Coronary artery (tissue), 2 donors: ENCODE measurements around the gene APC2.

Source experiments
- DNase-seq: peaks from one replicate; pipeline ENCODE4 v3.0.0-alpha.2; 2017; ENCODE audit warnings: low spot score
- H3K27ac ChIP-seq, 2 donors: fragments of 200-600 bp; sonication (generic); one replicate each; pipeline ENCODE4 v1.5.1; 2016 to 2019
- H3K4me3 ChIP-seq: fragments of 200-600 bp; sonication (generic); 2 replicates; pipeline ENCODE4 v1.5.1; 2016; ENCODE audit warnings: mild to moderate bottlenecking, moderate library complexity
- TF ChIP-seq, protein P1 (sequence below): fragments of 200-600 bp; sonication (generic); IDR thresholded peaks from one replicate; pipeline ENCODE4 v1.5.1; 2019; ENCODE audit warnings: antibody characterized with exemption

Gene APC2

DNA sequence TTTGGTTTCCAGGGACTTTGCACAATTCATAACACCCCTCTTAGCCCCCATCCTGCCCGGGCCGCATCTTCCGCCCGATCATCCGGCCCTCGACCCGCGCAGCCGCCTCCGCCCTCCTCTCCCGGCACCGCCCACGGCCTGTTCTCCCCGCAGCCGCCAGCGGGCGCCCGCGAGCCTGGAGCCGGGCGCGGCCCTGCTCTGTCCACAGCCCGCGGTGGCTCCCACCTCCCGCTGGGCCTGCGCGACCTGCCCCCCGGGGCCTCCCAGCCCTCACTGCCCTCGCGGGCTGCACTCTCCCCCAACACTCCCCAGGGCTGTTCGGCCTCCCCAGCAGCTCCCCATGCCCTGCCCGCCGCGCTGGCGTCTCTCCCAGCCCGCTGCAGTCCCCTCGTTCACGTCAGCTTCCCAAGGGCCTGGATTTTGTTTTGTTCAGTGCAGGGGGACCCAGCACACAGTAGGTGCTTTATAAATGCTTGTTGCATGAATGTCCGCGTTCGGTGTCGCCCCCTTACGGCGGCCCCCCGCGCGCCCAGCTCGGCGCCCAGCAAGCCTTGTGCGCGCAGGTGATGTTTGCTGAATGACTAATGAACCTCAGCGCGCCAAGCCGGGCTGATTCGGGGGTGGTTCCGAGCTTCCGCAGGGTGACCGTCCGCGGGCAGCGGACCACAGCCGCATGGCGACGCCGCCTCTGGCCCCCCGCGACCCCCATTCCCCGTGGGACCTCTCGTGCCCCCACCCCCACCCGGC, 4.6 kb upstream of the APC2 start:
- DNase-seq = no peak
- peak overlapping the region; percentile 63 for H3K4me3 ChIP-seq
- TF ChIP-seq, protein P1, sequence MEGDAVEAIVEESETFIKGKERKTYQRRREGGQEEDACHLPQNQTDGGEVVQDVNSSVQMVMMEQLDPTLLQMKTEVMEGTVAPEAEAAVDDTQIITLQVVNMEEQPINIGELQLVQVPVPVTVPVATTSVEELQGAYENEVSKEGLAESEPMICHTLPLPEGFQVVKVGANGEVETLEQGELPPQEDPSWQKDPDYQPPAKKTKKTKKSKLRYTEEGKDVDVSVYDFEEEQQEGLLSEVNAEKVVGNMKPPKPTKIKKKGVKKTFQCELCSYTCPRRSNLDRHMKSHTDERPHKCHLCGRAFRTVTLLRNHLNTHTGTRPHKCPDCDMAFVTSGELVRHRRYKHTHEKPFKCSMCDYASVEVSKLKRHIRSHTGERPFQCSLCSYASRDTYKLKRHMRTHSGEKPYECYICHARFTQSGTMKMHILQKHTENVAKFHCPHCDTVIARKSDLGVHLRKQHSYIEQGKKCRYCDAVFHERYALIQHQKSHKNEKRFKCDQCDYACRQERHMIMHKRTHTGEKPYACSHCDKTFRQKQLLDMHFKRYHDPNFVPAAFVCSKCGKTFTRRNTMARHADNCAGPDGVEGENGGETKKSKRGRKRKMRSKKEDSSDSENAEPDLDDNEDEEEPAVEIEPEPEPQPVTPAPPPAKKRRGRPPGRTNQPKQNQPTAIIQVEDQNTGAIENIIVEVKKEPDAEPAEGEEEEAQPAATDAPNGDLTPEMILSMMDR = peak; percentile 93
- H3K27ac ChIP-seq = no peak overlapping the region

DNA sequence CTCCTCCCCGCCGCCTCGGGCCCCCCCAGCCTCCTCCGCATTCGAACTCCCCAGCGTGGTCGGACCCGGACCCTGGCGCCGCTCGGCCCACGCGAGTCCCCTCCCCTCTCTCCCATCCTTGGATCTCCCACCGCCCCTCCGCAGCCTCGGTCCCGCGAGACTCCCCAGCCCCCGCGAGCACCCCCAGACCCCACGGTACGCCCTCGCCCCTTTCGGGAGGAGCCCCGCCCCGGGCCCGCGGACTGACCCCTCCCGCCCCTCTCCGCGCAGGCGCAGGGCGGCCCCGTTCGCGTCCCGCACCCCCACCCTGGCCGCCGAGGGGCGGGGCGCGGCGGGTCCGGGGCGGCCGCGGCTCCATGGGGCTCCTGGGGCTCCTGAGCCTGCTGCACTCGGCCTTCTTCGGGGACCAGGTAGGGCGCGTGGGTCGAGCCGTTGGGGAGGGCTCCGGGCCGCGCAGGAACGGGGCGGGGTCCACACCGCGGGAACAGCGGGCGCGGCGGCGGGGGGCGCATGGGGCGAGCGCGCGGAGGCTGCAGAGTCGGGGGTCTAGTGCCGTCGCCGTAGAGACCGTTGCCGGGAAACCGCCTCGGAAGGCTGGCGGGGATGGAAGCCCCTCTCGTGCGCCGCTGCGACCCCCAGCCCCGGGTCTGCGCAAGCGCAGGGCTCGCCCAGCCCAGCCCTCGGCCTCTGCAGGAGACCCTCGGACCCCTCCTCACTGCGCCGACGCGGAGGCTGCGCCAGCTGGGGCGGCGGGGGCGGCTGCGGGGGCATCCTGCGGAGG, 3.8 kb upstream of the APC2 start:
- no peak overlapping the region for H3K27ac ChIP-seq
- TF ChIP-seq, protein P1 = no peak
- H3K4me3 ChIP-seq = peak overlapping the region; percentile 63
- DNase-seq = no peak

DNA sequence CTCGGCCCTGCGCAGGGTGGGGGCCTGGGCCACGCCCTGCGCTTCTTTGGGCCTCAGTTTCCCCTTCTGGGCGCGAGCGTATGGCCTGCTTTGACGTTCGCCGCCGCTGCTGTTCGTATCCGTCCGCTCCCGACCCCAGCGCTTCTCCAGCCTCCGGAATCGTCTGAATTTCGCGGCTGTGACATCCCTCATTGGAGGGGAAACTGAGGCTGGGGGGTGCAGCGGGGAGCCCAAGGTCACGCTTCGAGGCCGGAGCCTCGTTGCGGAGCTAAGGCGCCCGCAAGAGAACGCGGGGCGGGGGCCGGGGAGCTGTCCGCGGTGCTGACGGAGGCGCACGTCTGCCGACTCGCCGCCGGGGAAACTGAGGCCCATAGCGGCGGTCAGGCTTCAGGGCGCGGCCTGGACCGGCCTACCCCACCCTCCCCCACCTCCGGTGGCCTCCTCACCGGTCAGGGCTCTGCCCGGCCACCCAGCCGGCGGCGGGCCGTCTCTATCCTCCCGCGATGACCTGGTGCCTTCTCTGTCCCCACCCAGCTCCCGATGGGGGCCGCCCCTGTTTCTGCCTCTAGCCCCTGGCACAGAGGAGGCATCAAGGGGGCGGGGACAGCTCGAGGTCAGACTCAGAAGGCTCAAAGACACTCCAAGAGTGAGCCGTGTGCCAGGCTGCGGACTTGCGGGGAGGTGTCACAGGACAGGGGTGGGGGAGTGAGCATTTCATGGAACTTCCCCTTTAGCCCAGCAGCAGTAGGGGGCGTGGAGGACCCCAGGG, 3.0 kb upstream of the APC2 start:
- DNase-seq = no peak
- TF ChIP-seq, protein P1 = no peak
- H3K4me3 ChIP-seq = peak overlapping the region; percentile 63
- no peak overlapping the region for H3K27ac ChIP-seq

DNA sequence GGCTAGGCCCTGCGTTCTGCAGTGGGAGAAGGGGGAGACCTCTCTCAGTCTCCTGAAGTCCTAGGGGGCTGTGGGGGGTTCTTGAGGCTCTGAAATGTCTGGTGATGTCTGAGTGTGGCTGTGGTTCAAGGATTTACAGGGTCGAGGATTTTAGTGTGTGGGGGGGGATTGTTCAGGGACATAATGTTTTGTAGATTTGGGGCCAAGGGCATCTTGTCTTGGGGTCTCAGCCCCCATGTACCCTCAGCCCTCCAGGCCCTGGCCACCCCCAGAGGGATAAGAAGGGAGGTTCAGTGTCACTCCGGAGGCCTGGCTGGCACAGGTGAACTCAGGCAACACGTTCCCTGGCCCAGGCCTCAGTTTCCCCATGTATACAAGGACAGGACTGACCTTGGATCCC, 2.4 kb upstream of the APC2 start:
- H3K4me3 ChIP-seq = no peak overlapping the region
- no peak overlapping the region for H3K27ac ChIP-seq
- TF ChIP-seq, protein P1 = no peak
- no peak for DNase-seq

DNA sequence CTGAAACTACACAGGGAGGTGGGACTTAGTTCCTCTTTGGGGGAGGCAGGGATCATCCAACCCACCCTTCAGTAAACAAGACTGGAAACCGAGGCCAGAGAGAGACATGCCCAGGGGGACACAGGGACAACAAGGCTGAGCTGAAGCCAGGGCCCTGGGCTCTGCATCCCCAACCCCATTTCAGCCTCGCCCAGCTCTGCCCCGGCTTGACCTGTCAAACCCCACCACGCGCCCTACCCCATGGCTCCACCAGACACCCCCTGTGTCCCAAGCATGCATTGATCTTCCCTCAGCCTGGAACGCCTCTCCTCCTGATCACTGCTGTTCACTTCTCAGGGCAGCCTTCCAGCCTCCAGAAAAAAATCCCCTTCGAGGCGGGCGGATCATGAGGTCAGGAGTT, 2.0 kb upstream of the APC2 start:
- Histone ChIP-seq H3K4me3 (no peak overlapping the region), H3K27ac (no peak overlapping the region)
- no peak for DNase-seq
- TF ChIP-seq, protein P1 = no peak

DNA sequence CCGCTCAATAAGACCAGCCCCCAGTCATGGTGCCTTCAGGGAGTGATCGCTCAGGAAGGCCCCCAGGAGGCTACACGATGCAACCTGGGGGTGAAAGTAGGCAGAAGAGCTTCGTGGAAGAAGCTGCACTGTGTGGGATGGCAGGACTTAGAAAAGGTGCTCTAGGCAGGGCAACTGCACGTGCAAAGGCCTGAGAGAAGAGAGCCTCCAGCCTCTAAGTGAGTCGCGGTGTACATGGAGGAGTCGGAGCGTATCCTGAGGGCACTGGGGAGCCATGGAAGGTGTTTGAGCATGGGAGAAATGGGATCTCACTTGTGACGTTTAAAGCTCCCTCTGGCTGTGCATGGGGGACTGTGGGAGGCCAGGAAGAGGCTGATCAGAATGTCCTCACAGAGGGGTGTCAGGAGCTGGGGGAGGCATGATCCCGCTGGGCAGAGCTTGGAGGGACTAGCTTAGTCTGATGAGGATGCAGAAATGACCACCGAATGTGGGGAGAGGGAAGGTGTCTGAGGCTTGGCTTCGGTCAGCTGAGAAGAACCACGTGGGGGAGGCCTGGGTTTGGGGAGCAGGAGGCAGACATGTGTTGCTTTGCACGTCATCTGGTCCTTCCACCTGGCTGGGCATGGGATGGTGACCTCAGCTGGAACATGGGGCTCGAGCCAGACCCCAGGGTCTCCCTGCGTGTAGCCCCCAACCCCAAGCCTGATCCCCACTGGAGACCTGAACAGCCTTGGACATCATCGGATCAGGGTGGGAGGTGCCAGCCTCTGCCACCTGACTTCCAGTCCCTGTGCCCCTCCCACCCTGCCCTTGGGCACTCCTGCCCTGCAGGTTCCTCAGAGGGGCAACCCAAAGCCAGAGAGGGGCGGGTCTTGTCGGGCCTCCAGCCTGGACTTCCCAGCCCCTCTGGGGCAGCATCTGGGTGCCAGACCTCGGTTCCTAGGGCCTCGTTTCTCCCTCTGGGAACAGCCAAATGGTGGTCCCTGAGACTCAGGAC, 1.1 kb downstream of the APC2 start:
- TF ChIP-seq, protein P1 = no peak
- no peak overlapping the region for H3K4me3 ChIP-seq
- DNase-seq = no peak
- H3K27ac ChIP-seq = no peak overlapping the region
